ENCODE data around the gene MYL5. TPM values are rescaled to one million over a fixed set of nuclear protein-coding genes. Genes with fewer than 3 reads are reported as not detected.

Gene MYL5
- total and polyA plus RNA-seq, 2 of the 13 experiments (the other 11 are each of a cell fraction or from before 2014, with no cell fraction given), result 6.5 to 16.0 TPM

DNA sequence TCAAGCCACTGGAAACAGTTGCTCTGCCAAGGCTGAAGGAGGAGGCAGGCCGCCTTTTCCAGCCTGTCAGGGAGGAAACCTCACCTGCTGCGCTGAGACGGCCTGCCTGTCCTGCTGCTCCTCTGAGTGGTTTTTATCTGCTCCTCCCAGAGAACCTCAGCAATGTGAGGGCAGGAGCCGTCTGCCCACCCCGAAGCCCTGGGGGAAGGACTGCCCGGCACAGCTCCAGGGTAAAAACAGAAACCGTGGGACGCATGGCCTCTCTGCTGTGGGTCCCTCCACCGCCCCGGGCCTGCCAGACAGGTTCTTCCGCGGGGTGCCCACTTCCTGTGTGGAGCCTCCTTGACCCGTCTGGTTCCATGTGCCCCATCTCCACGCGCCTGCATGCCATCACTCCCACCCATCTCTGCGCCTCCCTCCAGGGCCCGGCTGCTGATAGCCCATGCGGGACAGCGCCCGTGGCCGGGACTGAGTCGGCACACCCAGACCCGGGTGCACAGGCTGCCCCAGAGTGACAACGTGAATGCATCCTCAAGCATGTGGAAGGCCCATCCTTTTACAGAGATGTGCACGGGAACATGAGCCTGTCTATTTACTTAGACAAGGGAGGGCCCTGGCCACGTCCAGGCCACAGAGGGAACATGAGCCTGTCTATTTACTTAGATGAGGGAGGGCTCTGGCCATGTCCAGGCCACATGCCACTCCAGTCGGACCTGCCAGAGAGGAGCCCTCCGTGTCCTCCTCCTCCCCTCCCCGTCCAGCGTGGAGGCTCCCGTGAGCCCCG is 18.6 kb downstream of the MYL5 start (continued):
- TF ChIP-seq MEIS2 (CRISPR knock-in tag; IDR thresholded peaks at IDR 0.05), result peak; percentile 53; the same call in 1 of the 2 replicates
- TF ChIP-seq, protein P1, sequence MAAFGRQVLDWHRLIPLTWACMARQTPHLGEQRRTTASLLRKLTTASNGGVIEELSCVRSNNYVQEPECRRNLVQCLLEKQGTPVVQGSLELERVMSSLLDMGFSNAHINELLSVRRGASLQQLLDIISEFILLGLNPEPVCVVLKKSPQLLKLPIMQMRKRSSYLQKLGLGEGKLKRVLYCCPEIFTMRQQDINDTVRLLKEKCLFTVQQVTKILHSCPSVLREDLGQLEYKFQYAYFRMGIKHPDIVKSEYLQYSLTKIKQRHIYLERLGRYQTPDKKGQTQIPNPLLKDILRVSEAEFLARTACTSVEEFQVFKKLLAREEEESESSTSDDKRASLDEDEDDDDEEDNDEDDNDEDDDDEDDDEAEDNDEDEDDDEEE (CRISPR knock-in tag; IDR thresholded peaks at IDR 0.05), result no peak
- TF ChIP-seq TBX3 (IDR thresholded peaks at IDR 0.05; ENCODE audit: borderline replicate concordance), result no peak
- TF ChIP-seq, protein P2, sequence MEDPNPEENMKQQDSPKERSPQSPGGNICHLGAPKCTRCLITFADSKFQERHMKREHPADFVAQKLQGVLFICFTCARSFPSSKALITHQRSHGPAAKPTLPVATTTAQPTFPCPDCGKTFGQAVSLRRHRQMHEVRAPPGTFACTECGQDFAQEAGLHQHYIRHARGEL (CRISPR knock-in tag; IDR thresholded peaks at IDR 0.05), result no peak
- no peak for TF ChIP-seq ZNF17 (CRISPR knock-in tag; IDR thresholded peaks at IDR 0.05)
- no peak for TF ChIP-seq ADNP (CRISPR knock-in tag; IDR thresholded peaks at IDR 0.05)
- TF ChIP-seq SATB2 (CRISPR knock-in tag; IDR thresholded peaks at IDR 0.05), result no peak
- TF ChIP-seq, protein P3, sequence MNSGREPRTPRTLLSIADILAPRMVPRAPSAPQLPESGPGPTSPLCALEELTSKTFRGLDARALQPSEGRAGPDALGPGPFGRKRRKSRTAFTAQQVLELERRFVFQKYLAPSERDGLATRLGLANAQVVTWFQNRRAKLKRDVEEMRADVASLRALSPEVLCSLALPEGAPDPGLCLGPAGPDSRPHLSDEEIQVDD (CRISPR knock-in tag; IDR thresholded peaks at IDR 0.05; ENCODE audit: borderline replicate concordance), result no peak
- no peak for TF ChIP-seq ZNF616 (CRISPR knock-in tag; IDR thresholded peaks at IDR 0.05; ENCODE audit: low read depth)
- TF ChIP-seq ZNF234 (CRISPR knock-in tag; conservative IDR thresholded peaks at IDR 0.05), result no peak
- TF ChIP-seq ZFY (CRISPR knock-in tag; IDR thresholded peaks at IDR 0.05), result peak; percentile 64
- TF ChIP-seq, protein P4, sequence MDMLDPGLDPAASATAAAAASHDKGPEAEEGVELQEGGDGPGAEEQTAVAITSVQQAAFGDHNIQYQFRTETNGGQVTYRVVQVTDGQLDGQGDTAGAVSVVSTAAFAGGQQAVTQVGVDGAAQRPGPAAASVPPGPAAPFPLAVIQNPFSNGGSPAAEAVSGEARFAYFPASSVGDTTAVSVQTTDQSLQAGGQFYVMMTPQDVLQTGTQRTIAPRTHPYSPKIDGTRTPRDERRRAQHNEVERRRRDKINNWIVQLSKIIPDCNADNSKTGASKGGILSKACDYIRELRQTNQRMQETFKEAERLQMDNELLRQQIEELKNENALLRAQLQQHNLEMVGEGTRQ (IDR thresholded peaks at IDR 0.05; ENCODE audit: low read depth, low read length), result no peak
- TF ChIP-seq, protein P4 (CRISPR knock-in tag; IDR thresholded peaks at IDR 0.05; ENCODE audit: borderline replicate concordance), result no peak
- peak; percentile 56; the same call in 1 of the 2 replicates for TF ChIP-seq ZNF264 (CRISPR knock-in tag; IDR thresholded peaks at IDR 0.05)
- no peak for TF ChIP-seq ISL2 (CRISPR knock-in tag; IDR thresholded peaks at IDR 0.05)
- TF ChIP-seq GFI1 (CRISPR knock-in tag; IDR thresholded peaks at IDR 0.05; ENCODE audit: borderline replicate concordance), result no peak
- TF ChIP-seq CHD4 (IDR thresholded peaks at IDR 0.05; ENCODE audit: borderline replicate concordance, low read length), result no peak
- TF ChIP-seq, protein P5, sequence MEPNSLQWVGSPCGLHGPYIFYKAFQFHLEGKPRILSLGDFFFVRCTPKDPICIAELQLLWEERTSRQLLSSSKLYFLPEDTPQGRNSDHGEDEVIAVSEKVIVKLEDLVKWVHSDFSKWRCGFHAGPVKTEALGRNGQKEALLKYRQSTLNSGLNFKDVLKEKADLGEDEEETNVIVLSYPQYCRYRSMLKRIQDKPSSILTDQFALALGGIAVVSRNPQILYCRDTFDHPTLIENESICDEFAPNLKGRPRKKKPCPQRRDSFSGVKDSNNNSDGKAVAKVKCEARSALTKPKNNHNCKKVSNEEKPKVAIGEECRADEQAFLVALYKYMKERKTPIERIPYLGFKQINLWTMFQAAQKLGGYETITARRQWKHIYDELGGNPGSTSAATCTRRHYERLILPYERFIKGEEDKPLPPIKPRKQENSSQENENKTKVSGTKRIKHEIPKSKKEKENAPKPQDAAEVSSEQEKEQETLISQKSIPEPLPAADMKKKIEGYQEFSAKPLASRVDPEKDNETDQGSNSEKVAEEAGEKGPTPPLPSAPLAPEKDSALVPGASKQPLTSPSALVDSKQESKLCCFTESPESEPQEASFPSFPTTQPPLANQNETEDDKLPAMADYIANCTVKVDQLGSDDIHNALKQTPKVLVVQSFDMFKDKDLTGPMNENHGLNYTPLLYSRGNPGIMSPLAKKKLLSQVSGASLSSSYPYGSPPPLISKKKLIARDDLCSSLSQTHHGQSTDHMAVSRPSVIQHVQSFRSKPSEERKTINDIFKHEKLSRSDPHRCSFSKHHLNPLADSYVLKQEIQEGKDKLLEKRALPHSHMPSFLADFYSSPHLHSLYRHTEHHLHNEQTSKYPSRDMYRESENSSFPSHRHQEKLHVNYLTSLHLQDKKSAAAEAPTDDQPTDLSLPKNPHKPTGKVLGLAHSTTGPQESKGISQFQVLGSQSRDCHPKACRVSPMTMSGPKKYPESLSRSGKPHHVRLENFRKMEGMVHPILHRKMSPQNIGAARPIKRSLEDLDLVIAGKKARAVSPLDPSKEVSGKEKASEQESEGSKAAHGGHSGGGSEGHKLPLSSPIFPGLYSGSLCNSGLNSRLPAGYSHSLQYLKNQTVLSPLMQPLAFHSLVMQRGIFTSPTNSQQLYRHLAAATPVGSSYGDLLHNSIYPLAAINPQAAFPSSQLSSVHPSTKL (CRISPR knock-in tag; IDR thresholded peaks at IDR 0.05), result peak; percentile 91
- TF ChIP-seq, protein P6, sequence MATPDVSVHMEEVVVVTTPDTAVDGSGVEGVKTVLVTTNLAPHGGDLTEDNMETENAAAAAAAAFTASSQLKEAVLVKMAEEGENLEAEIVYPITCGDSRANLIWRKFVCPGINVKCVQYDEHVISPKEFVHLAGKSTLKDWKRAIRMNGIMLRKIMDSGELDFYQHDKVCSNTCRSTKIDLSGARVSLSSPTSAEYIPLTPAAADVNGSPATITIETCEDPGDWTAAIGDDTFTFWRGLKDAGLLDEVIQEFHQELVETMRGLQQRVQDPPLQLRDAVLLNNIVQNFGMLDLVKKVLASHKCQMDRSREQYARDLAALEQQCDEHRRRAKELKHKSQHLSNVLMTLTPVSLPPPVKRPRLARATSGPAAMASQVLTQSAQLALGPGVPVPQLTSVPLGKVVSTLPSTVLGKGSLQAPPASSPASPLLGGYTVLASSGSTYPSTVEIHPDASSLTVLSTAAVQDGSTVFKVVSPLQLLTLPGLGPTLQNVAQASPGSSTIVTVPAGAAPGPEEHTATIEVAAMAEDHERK (CRISPR knock-in tag; IDR thresholded peaks at IDR 0.05; ENCODE audit: low read depth), result no peak
- no peak for TF ChIP-seq PRMT3 (CRISPR knock-in tag; IDR thresholded peaks at IDR 0.05; ENCODE audit: borderline replicate concordance, low read depth)
